SKM-1 (cell line): ENCODE results near the gene C2orf81.

ENCODE experiments used
- DNase-seq: peaks from one replicate; lab custom pipeline; 2025; ENCODE audit not compliant: unreplicated experiment; lab: John Stamatoyannopoulos, UW

C2orf81 gene

GRCh38 chr2:74391209-74391579, 30.2 kb downstream of the C2orf81 start:
- no peak for DNase-seq

GRCh38 chr2:74390606-74391005, 30.8 kb downstream of the C2orf81 start:
- DNase-seq, result no peak

DNA sequence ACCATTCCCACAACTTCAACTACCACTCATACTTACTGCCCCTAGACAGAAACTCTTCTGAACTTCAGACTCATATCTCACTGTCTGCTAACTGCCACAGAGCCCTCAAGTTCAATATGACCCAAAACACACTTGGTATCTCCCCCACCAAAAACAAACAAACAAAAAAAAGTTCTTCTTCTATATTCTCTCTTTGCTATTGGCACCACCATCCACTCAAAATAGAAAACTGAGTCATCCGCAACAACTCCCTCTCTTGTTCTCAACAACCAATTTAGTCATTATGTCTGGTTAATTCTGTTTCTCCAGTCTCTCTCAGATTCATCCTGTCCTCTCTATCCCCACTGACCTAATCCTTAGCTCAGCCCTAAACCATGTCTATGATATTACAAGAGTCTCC, 34.1 kb downstream of the C2orf81 start:
- DNase-seq, result no peak

GRCh38 chr2:74385396-74385795, 36.0 kb downstream of the C2orf81 start:
- no peak for DNase-seq

GRCh38 chr2:74384051-74384450, 37.4 kb downstream of the C2orf81 start:
- no peak for DNase-seq

DNA sequence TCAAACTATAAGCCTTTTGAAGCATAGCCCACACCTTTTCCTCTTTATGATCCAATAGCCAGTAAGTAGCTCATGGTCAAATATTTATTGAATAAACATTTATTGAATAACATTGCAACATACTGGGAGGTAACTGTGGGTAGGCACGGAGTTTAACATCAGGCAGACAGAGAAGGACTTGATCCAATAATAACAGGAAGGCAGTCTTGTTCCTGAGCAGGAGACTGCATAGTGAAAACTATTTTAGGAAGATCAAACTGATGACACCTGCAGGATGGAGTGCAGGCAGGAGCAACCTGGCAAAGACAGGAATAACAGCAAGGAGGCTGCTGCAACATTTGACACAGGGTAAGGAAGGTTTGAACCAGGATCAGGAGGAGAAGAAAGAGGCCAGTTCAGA, 38.2 kb downstream of the C2orf81 start:
- no peak for DNase-seq

GRCh38 chr2:74381751-74382150, 39.7 kb downstream of the C2orf81 start:
- DNase-seq, result no peak

- DNase-seq, result no peak
Observed at GRCh38 chr2:74379851-74380789, 41.3 kb downstream of the C2orf81 start, which contains the start of gene DCTN1. TSS of gene DCTN1 (minus strand) at chr2:74380311. CDS start at chr2:74380037, 274 bp downstream.

- no peak for DNase-seq
Observed at GRCh38 chr2:74378007-74378406, 43.4 kb downstream of the C2orf81 start.

DNA sequence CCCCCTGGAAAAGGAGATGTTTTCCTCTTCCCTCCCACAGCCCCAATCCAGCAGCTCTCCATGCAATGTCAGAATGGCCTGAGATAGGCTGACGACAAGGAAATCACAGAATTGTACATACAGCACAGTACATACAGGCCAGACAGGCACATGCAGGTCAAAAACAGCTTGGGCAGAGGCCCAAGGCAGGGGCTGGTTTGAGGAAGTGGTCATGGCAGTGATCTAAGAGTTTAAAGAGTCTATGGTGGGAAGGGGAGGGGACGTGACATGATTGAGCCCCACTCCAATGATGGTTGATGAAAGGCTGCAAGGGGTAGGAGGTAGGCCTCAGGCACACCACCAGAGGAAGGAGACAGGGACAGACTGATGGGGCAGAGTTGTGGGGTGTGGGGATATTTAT, 45.6 kb downstream of the C2orf81 start:
- no peak for DNase-seq

GRCh38 chr2:74374509-74375205, 46.8 kb downstream of the C2orf81 start:
- DNase-seq, result no peak

- no peak for DNase-seq
Observed at GRCh38 chr2:74373985-74374384, 47.4 kb downstream of the C2orf81 start.

DNA sequence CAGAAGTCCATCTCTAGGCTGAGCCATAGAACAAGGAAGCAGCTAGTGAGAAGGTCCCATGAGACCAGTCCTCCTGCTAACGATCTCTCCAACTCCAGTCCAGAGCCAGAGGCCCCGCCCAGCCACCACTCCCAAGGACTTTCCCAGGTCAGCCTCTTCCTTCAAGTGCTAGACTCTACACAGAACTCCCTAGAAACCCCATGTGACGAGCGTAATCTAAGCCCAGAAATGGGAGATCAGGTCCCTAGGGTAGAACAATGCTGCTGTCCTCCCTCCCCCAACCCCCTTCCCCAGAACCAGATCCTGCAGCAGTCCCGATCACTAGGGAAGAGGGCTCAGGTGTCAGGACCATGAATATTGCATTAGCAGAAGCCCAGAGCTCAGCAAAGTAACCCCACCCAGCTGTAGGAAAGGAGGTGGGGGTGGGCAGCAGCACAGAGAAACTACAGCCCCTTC, 48.2 kb downstream of the C2orf81 start:
- DNase-seq, result no peak

GRCh38 chr2:74372674-74373073, 48.7 kb downstream of the C2orf81 start:
- DNase-seq, result no peak

DNA sequence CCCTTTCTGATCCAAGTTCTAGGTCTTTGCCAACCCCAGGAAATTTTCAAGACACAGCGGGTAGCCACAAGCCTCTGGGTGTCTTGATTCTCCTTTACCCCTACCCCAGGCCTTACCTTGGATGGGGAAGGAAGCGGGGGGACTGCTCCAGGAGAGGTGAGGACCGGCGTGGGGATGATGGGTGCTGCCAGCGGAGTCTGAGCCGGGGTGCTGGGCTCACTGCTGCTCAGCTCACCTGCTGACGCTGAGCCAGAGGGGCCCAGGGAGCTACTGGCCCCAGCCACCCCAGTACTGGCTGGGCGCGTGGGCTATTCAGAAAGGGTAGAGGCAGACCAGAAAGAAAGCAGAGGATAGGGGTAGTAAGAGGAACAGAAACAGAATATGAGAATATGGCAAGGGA, 50.0 kb downstream of the C2orf81 start:
- DNase-seq, result no peak

DNA sequence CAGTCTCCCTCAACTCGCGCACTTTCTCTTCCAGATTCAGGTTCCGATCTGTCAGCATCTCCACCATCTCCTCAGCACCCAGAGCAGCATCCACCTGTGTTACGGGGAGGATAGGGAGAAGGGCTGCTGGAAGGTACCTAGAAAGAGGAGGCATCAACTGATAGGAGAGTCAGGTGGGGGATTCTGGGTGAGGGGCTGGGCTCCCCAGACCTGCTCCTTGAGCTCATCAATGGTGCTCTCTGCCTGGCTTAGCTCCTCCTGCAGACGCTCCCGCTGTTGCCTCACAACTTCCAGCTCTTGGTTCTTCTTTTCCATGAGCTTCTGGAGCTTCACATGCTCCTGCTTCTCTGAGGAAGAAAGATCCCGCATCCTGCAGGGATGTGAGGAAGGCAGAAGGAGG, 51.4 kb downstream of the C2orf81 start:
- DNase-seq, result no peak

DNA sequence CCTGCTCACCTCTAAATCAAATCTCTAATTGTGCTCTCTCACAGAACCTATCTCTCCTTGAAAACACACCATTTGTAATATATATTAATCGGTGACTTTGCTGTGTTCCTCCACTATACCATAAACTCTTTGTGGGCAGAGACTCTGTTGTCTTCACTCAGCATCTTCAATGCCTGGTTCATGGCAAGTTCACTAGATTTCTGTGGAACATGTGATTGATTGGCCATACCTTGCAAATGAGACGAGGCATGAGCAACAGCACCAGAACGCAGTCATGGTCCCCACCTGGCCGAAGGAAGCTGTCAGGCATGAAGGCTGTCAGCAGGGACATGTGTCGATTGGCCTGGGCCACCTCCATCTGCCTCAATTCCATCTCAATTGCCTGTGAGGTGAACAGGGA, 52.9 kb downstream of the C2orf81 start:
- no peak for DNase-seq

DNA sequence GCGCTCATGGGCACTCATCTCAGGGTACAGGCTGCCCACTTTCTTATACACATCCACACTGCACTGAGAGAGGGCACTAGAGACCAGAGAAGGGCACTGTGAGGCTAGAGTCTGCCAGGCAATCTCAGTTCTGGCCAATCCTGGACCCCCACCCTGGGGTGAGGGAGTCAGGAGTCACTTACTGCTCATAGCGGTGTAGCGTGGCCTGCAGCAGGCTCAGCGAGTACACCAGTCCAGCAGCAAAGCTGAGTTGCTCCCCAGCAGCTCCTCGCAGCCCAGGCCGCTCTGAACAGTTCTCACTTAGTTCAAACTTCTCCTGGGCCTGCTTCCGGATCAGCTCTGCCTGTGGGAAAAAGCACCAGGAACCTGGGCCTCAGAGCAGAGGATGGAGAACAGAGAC, 53.6 kb downstream of the C2orf81 start:
- no peak for DNase-seq

- DNase-seq, result no peak
Observed at GRCh38 chr2:74366036-74366435, 55.4 kb downstream of the C2orf81 start.

DNA sequence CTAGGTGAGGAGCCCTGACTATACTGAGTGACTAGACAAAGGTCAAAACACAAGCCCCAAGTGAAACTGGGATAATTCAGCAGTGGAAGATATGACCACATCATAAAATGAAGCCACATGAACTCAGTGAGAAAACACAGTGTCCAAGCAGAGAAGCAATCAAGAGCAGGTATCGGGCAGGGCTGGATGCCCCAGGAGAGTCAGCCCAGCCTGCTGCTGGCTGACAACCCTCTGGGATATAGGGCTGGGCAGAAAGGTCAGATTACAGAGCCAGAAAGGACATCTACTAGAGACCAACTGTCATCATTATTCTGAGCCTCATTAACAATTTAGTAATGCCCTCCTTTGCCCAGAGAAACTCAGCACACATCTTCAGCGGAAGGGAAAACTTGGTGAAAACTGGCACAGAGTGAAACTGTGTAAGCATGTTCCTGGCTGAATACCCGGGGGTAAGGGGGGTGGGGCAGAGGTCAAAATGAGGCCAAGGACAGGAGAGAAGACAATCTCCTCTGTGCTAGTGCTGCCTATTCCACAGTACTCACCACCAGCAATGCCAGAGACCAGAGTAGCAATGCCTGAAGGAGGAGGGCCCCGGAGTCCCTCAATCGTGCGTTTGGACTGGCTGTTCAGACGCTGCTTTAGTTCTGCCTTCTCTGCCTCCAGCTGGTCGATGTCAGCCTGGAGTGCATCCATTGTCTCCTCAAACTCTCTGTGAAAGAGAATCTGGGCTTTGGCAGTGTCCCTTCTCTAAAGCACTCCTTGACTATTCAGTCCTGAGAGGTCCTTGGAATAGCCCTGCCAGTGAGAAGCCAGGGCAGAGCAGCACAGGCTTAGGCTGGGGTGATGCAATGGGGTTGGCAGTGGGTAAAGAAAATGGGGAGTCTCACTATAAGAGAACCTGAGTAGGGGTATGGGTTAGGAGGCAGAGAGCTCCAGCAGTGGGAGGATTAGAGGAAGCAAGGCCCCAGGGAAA, 56.6 kb downstream of the C2orf81 start:
- no peak for DNase-seq
